H1 (cell line): ENCODE results near the gene KCNK3. TPM values are rescaled to one million over a fixed set of nuclear protein-coding genes. Genes with fewer than 3 reads are reported as not detected.

Experiments
- CTCF ChIA-PET: fragments of 300-600 bp; sonication (Branson Sonifier 250); formaldehyde crosslinking; loops from one replicate; lab custom pipeline; 2021; ENCODE audit not compliant: partially characterized antibody; lab: Charles Lee
- POLR2A ChIA-PET: fragments of 300-600 bp; sonication (Branson Sonifier 250); formaldehyde crosslinking; loops from one replicate; lab custom pipeline; 2021; ENCODE audit warnings: inconsistent platforms; ENCODE audit not compliant: partially characterized antibody; lab: Charles Lee
- DNase-seq, 2 experiments: peaks; one replicate each; pipeline versions ENCODE4 v3.0.0 to v3.0.0-alpha.2; 2010 to 2022; ENCODE audit warnings: low spot score in 2 of 2, low read depth in 1 of 2, mixed read lengths in 1 of 2
- FAIRE-seq: peaks from 2 replicates; lab custom pipeline; 2011; peaks lifted over from hg19 to GRCh38; lab: Jason Lieb, UNC
- H2AFZ ChIP-seq: 2 replicates; pipeline ENCODE4 v1.8.1; 2012; ENCODE audit warnings: low read length, inconsistent platforms
- H2AK5ac ChIP-seq: 2 replicates; pipeline ENCODE4 v1.6.1; 2013; ENCODE audit warnings: low read depth, low read length
- H2BK120ac ChIP-seq: replicated peaks from 2 replicates; pipeline ENCODE3; 2013; ENCODE audit warnings: low read depth, low read length, inconsistent platforms
- H2BK12ac ChIP-seq: 2 replicates; pipeline ENCODE4 v1.6.1; 2013; ENCODE audit warnings: low read depth, low read length
- H2BK15ac ChIP-seq: 2 replicates; pipeline ENCODE4 v1.6.1; 2013; ENCODE audit warnings: low read length
- H2BK20ac ChIP-seq: 2 replicates; pipeline ENCODE4 v1.6.1; 2013; ENCODE audit warnings: low read length
- H2BK5ac ChIP-seq: 2 replicates; pipeline ENCODE4 v1.6.1; 2013; ENCODE audit warnings: low read depth, low read length
- H3K14ac ChIP-seq: 2 replicates; pipeline ENCODE4 v1.6.1; 2013; ENCODE audit warnings: inconsistent platforms; ENCODE audit not compliant: insufficient read length
- H3K18ac ChIP-seq: 2 replicates; pipeline ENCODE4 v1.6.1; 2013; ENCODE audit warnings: low read length; ENCODE audit errors: extremely low read depth
- H3K23ac ChIP-seq: 2 replicates; pipeline ENCODE4 v1.6.1; 2013; ENCODE audit warnings: inconsistent platforms; ENCODE audit not compliant: insufficient read length
- H3K23me2 ChIP-seq: 2 replicates; pipeline ENCODE4 v1.6.1; 2013; ENCODE audit warnings: low read depth, low read length
- H3K27ac ChIP-seq: 2 replicates; pipeline ENCODE4 v1.6.1; 2011; ENCODE audit warnings: low read depth, low read length, inconsistent platforms
- H3K27me3 ChIP-seq, 4 experiments: replicated peaks in 1 of 4; 1 replicate in 1 of 4; 2 replicates in 3 of 4; pipeline versions ENCODE4 v1.6.1 to v1.8.1; 2011 to 2013; ENCODE audit warnings: low read length in 3 of 4, mild to moderate bottlenecking in 3 of 4, inconsistent platforms in 2 of 4, mixed read lengths in 2 of 4, moderate library complexity in 1 of 4; ENCODE audit not compliant: control insufficient read depth in 3 of 4, insufficient read depth in 3 of 4; ENCODE audit errors: extremely low read depth in 1 of 4
- H3K36me3 ChIP-seq, 4 experiments: 2 replicates each; pipeline versions ENCODE4 v1.6.1 to v1.8.1; 2011 to 2013; ENCODE audit warnings: mild to moderate bottlenecking in 4 of 4, low read length in 3 of 4, moderate library complexity in 2 of 4, control low read depth in 1 of 4, inconsistent platforms in 1 of 4; ENCODE audit not compliant: insufficient read depth in 4 of 4, control insufficient read depth in 2 of 4
- H3K4ac ChIP-seq: replicated peaks from 2 replicates; pipeline ENCODE3; 2013; ENCODE audit warnings: low read length, low read depth, mixed read lengths, inconsistent platforms; ENCODE audit not compliant: insufficient read length
- H3K4me1 ChIP-seq, 4 experiments: replicated peaks in 1 of 4; 1 replicate in 1 of 4; 2 replicates in 3 of 4; pipeline versions ENCODE4 v1.6.1 to v1.8.1; 2011 to 2013; ENCODE audit warnings: low read length in 3 of 4, inconsistent platforms in 2 of 4, mixed read lengths in 1 of 4; ENCODE audit not compliant: insufficient read depth in 4 of 4, control insufficient read depth in 3 of 4
- H3K4me2 ChIP-seq, 2 experiments: 2 replicates each; pipeline versions ENCODE4 v1.6.1 to v1.8.1; 2011 to 2013; ENCODE audit warnings: low read depth in 2 of 2, low read length in 2 of 2, control low read depth in 1 of 2, inconsistent platforms in 1 of 2, mild to moderate bottlenecking in 1 of 2; ENCODE audit not compliant: insufficient read depth in 1 of 2
- H3K4me3 ChIP-seq, 4 experiments: fragments of 200-600, 300-600 bp in 1 of 4; sonication (generic), shearing (Covaris generic), sonication (Bioruptor Twin) in 1 of 4; 2 replicates each; pipeline versions ENCODE4 v1.5.1 to v1.8.1; 2011 to 2016; ENCODE audit warnings: low read length in 4 of 4, low read depth in 3 of 4, control low read depth in 2 of 4, inconsistent platforms in 2 of 4, mild to moderate bottlenecking in 2 of 4, mixed read lengths in 1 of 4, moderate library complexity in 1 of 4; ENCODE audit not compliant: insufficient read depth in 2 of 4; ENCODE audit errors: extremely low read depth in 1 of 4
- H3K56ac ChIP-seq: replicated peaks from 2 replicates; pipeline ENCODE3; 2013; ENCODE audit warnings: low read depth, mild to moderate bottlenecking, mixed read lengths, low read length, inconsistent platforms; ENCODE audit not compliant: insufficient read length
- H3K79me1 ChIP-seq: 2 replicates; pipeline ENCODE4 v1.6.1; 2013; ENCODE audit warnings: low read depth, low read length, control low read depth
- H3K79me2 ChIP-seq, 2 experiments: 2 replicates each; pipeline versions ENCODE4 v1.6.1 to v1.8.1; 2012 to 2013; ENCODE audit warnings: low read length in 2 of 2, mild to moderate bottlenecking in 2 of 2, inconsistent platforms in 1 of 2; ENCODE audit not compliant: insufficient read depth in 2 of 2, control insufficient read depth in 1 of 2
- H3K9ac ChIP-seq, 4 experiments: replicated peaks in 1 of 4; 1 replicate in 1 of 4; 2 replicates in 3 of 4; pipeline versions ENCODE4 v1.6.1 to v1.8.1; 2011 to 2013; ENCODE audit warnings: low read depth in 3 of 4, low read length in 3 of 4, control low read depth in 2 of 4, mild to moderate bottlenecking in 2 of 4, moderate library complexity in 2 of 4, inconsistent platforms in 1 of 4; ENCODE audit errors: extremely low read depth in 1 of 4
- H3K9me3 ChIP-seq, 2 experiments: 2 replicates each; pipeline versions ENCODE4 v1.6.1 to v1.8.1; 2012 to 2013; ENCODE audit warnings: mild to moderate bottlenecking in 2 of 2, moderate library complexity in 2 of 2, control low read depth in 1 of 2, inconsistent platforms in 1 of 2, low read depth in 1 of 2, low read length in 1 of 2, mixed read lengths in 1 of 2; ENCODE audit not compliant: insufficient read depth in 2 of 2
- H4K20me1 ChIP-seq, 2 experiments: replicated peaks in 1 of 2; 2 replicates each; pipeline versions ENCODE3 to v1.8.1; 2011 to 2013; ENCODE audit warnings: inconsistent platforms in 2 of 2, low read length in 2 of 2, mild to moderate bottlenecking in 1 of 2; ENCODE audit not compliant: insufficient read depth in 2 of 2, control insufficient read depth in 1 of 2
- H4K5ac ChIP-seq: 2 replicates; pipeline ENCODE4 v1.6.1; 2013; ENCODE audit warnings: low read length, low read depth, mixed read lengths, inconsistent platforms; ENCODE audit not compliant: insufficient read length
- H4K8ac ChIP-seq: 2 replicates; pipeline ENCODE4 v1.8.0; 2013; ENCODE audit warnings: mild to moderate bottlenecking, moderate library complexity, low read length, inconsistent platforms; ENCODE audit not compliant: insufficient read depth; ENCODE audit errors: extremely low read depth
- H4K91ac ChIP-seq: replicated peaks from 2 replicates; pipeline ENCODE3; 2013; ENCODE audit warnings: low read length, mixed read lengths, inconsistent platforms; ENCODE audit not compliant: insufficient read length
- ATF3 ChIP-seq: IDR thresholded peaks from 2 replicates; pipeline ENCODE4 v1.6.1; 2011; ENCODE audit warnings: low read depth, mild to moderate bottlenecking, low read length; ENCODE audit not compliant: insufficient read depth
- HDAC6 ChIP-seq: IDR thresholded peaks from one replicate; pipeline ENCODE4 v1.7.1; 2012; ENCODE audit warnings: low read depth, mild to moderate bottlenecking, inconsistent platforms, low read length, moderate library complexity
- JUN ChIP-seq: IDR thresholded peaks from 2 replicates; pipeline ENCODE4 v1.6.1; 2011; ENCODE audit warnings: low read depth, mild to moderate bottlenecking, improper control_type of control experiment, low read length
- POLR2A ChIP-seq, 2 experiments: IDR thresholded peaks; 1 replicate in 1 of 2; 2 replicates in 1 of 2; pipeline ENCODE4 v1.6.1; 2011; ENCODE audit warnings: low read depth in 2 of 2, low read length in 2 of 2, mild to moderate bottlenecking in 2 of 2; ENCODE audit errors: control extremely low read depth in 1 of 2
- RAD21 ChIP-seq, 2 experiments: IDR thresholded peaks in 1 of 2; conservative IDR thresholded peaks in 1 of 2; 2 replicates each; pipeline ENCODE4 v1.6.1; 2011; ENCODE audit warnings: low read depth in 2 of 2, low read length in 2 of 2, improper control_type of control experiment in 1 of 2, inconsistent platforms in 1 of 2, mild to moderate bottlenecking in 1 of 2, moderate library complexity in 1 of 2
- RFX5 ChIP-seq: IDR thresholded peaks from 2 replicates; pipeline ENCODE4 v1.6.1; 2011; ENCODE audit warnings: low read depth, low read length, improper control_type of control experiment, borderline replicate concordance
- SIN3A ChIP-seq, 2 experiments: IDR thresholded peaks in 1 of 2; conservative IDR thresholded peaks in 1 of 2; 2 replicates each; pipeline ENCODE4 v1.6.1; 2011 to 2012; ENCODE audit warnings: low read length in 2 of 2, improper control_type of control experiment in 1 of 2, low read depth in 1 of 2, mild to moderate bottlenecking in 1 of 2
- SIX5 ChIP-seq: IDR thresholded peaks from 2 replicates; pipeline ENCODE4 v1.6.1; 2011; ENCODE audit warnings: mild to moderate bottlenecking, low read depth, low read length
- SP1 ChIP-seq: IDR thresholded peaks from 2 replicates; pipeline ENCODE4 v1.6.1; 2011; ENCODE audit warnings: low read depth, low read length
- SP4 ChIP-seq: IDR thresholded peaks from 2 replicates; pipeline ENCODE4 v1.6.1; 2012; ENCODE audit warnings: low read length, inconsistent platforms
- TEAD4 ChIP-seq: IDR thresholded peaks from 2 replicates; pipeline ENCODE4 v1.6.1; 2012; ENCODE audit warnings: low read depth, low read length, inconsistent platforms, mixed read lengths
- YY1 ChIP-seq: IDR thresholded peaks from 2 replicates; pipeline ENCODE4 v1.6.1; 2011; ENCODE audit warnings: low read depth, mild to moderate bottlenecking, low read length
- WGBS, 2 experiments: shearing (Covaris generic) in 1 of 2; methylation state at CpG; one replicate each; pipeline versions ENCODE4 v1.1.6 to v1.1.7; 2013 to 2015; ENCODE audit warnings: low lambda C conversion rate in 2 of 2, mixed read lengths in 2 of 2, inconsistent platforms in 1 of 2, low coverage in 1 of 2, missing lambda C conversion rate in 1 of 2; ENCODE audit not compliant: insufficient replicate concordance in 2 of 2, insufficient coverage in 1 of 2, insufficient read length in 1 of 2; ENCODE audit errors: extremely low coverage in 1 of 2, missing lambda C conversion rate in 1 of 2; 5-methylcytosine and 5-hydroxymethylcytosine counted together
- polyA plus RNA-seq, 7 experiments: library from polyadenylated mRNA; depleted of rRNA in 3 of 7; stranded (reverse) in 5 of 7; unstranded in 2 of 7; fragments of >200 nt in 5 of 7; fragments of 200-250 nt in 2 of 7; gene quantifications; 1 replicate in 5 of 7; 2 replicates in 1 of 7; 4 replicates in 1 of 7; pipeline versions ENCODE4 v1.2.1 to v1.2.3, GENCODE V29; 2011 to 2013; ENCODE audit warnings: missing spikeins in 2 of 7, mixed read lengths in 2 of 7
- total RNA-seq: library from RNA; stranded (reverse); fragmentation: NEBNext Ultra II Directional; extraction: Animal tissue kit (Norgen Biotek cat#: 25700); gene quantifications from 2 replicates; pipeline ENCODE4 v1.2.1, GENCODE V29; 2021
- TF ChIP-seq, protein P1 (sequence below): IDR thresholded peaks from 2 replicates; pipeline ENCODE4 v1.6.1; 2012; ENCODE audit warnings: inconsistent platforms

Gene KCNK3
- total and polyA plus RNA-seq, 2 of the 8 experiments (the other 6 are each of a cell fraction or from before 2014, with no cell fraction given), result 0.29 to 0.30 TPM

DNA sequence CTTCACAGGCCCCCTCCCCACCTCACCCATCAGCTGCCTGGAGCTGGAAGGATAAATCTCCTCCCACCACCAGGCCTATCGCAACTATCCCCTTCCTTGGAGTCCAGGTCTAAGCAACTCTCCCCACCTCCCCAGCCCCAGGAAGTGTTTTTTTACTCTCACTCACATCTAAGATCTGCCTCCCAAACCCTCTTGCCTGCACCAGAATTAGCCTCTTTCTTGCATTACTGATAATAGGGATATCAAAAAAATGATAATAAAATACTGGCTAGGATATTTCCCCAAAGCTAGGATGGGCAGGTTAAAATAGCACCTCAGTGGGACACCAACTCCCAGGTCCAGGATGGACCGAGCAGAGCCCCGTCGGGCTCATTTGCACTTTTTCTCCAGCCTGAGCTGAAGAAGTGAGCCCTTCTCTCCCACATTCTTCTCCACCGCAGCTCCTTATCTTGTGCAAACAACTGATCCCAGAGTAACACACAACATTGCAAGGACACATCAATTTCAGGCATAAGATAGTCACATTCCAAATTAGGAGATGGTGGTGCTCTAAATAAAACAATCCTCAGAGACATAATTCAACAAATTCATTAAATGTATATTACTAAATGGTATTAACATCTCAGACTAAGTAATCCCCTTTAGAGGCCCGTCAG is 33.7 kb upstream of the KCNK3 start:
- Histone ChIP-seq H2BK12ac (no peak overlapping the region), H2AK5ac (no peak overlapping the region), H3K14ac (no peak overlapping the region), H3K27me3 (no peaks in the 10 kb centered on the region; a peak in 1 of 7 replicates), H2BK20ac (no peak overlapping the region), H4K20me1 (no peaks in the 10 kb centered on the region), H3K9ac (no peak overlapping the region), H3K27ac (no peak overlapping the region), H4K5ac (no peak overlapping the region), H3K4me1 (peaks cover 2 to 9% (median 5%) of the 10 kb centered on the region in 4 experiments; a peak in 5 of 7 replicates), H2AFZ (no peak overlapping the region), H3K79me1 (no peaks in the 10 kb centered on the region), H4K8ac (no peak overlapping the region), H3K23ac (no peak overlapping the region), H2BK120ac (no peak overlapping the region), H3K79me2 (no peaks in the 10 kb centered on the region), H3K36me3 (no peaks in the 10 kb centered on the region), H4K91ac (no peak overlapping the region), H3K56ac (no peak overlapping the region), H3K18ac (no peak overlapping the region), H2BK5ac (no peak overlapping the region), H3K4me3 (no peak overlapping the region), H3K9me3 (peaks cover 0 to 8% of the 10 kb centered on the region in 2 experiments; a peak in 1 of 4 replicates), H3K4me2 (no peak overlapping the region), H3K4ac (no peak overlapping the region), H2BK15ac (no peak overlapping the region), H3K23me2 (no peaks in the 10 kb centered on the region)
- CTCF ChIA-PET, result interaction anchor here (0.6 to 1.2 kb wide), 2 partner anchors 53 to 59 kb away, joined by 3 to 4 read pairs; no protein-coding TSS in a partner anchor
- WGBS, 2 experiments, result 92% methylated on average over 6 of the region's 6 CpGs; no CpG with 5 or more reads in 1 of the 2 experiments
- POLR2A ChIA-PET, result no interaction called here
- FAIRE-seq (no peak), DNase-seq (no peak)
- TF ChIP-seq ATF3, result no peak
- no peak for TF ChIP-seq SP4
- no peak for TF ChIP-seq SP1
- TF ChIP-seq, protein P1, sequence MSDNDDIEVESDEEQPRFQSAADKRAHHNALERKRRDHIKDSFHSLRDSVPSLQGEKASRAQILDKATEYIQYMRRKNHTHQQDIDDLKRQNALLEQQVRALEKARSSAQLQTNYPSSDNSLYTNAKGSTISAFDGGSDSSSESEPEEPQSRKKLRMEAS, result no peak
- no peak for TF ChIP-seq HDAC6
- no peak for TF ChIP-seq YY1
- TF ChIP-seq POLR2A (IDR thresholded peaks at IDR 0.05; ENCODE audit: control extremely low read depth in 1 of 2, low read depth in 2 of 2, low read length in 2 of 2), result no peak
- no peak for TF ChIP-seq RFX5
- TF ChIP-seq RAD21 (IDR thresholded peaks at IDR 0.05 in 1 of 2, conservative IDR thresholded peaks at IDR 0.05 in 1 of 2; ENCODE audit: low read depth in 2 of 2, low read length in 2 of 2), result no peak
- no peak for TF ChIP-seq JUN
- TF ChIP-seq SIX5, result no peak
- no peak for TF ChIP-seq TEAD4
- no peak for TF ChIP-seq SIN3A (conservative IDR thresholded peaks at IDR 0.05 in 1 of 2, IDR thresholded peaks at IDR 0.05 in 1 of 2; ENCODE audit: low read depth in 1 of 2, low read length in 2 of 2)
